Measurements from ENCODE around the gene SYNGAP1. TPM values are rescaled to one million over a fixed set of nuclear protein-coding genes. Genes with fewer than 3 reads are reported as not detected.

SYNGAP1 gene
- polyA plus RNA-seq, 2 donors = 4.1 to 18.2 TPM

GRCh38 chr6:33428224-33428965 lies 8.5 kb downstream of the SYNGAP1 start:
- Histone ChIP-seq H3K9me3 (ENCODE audit: control insufficient read depth in 2 of 2, insufficient read depth in 1 of 2, low read depth in 1 of 2, low read length in 1 of 2) (no peaks in the 10 kb centered on the region), H3K4me1 (ENCODE audit: control insufficient read depth in 2 of 2, insufficient read depth in 2 of 2, low read length in 1 of 2) (peaks cover 2 to 22% of the 10 kb centered on the region in 2 donors), H3K36me3 (ENCODE audit: control insufficient read depth in 2 of 2, insufficient read depth in 2 of 2, low read length in 1 of 2) (peaks cover 0 to 3% of the 10 kb centered on the region in 2 donors), H3K27me3 (ENCODE audit: control insufficient read depth in 1 of 2, insufficient read depth in 2 of 2, low read length in 2 of 2) (no peaks in the 10 kb centered on the region), H3K27ac (ENCODE audit: low read depth in 2 of 2, low read length in 1 of 2) (peak overlapping the region; percentile 80 to 81), H3K4me3 (ENCODE audit: low read depth in 1 of 2, low read length in 2 of 2) (peak overlapping the region; percentile 51 to 68)
- 3% methylated on average over 13 to 33 of the region's 33 CpGs for WGBS, 2 donors

- 37 to 47% methylated on average over 5 of the region's 5 CpGs for WGBS, 2 donors
- peaks cover 2 to 22% of the 10 kb centered on the region in 2 donors for H3K4me1 ChIP-seq (ENCODE audit: control insufficient read depth in 2 of 2, insufficient read depth in 2 of 2, low read length in 1 of 2)
- no peaks in the 10 kb centered on the region for H3K27me3 ChIP-seq (ENCODE audit: control insufficient read depth in 1 of 2, insufficient read depth in 2 of 2, low read length in 2 of 2)
- H3K4me3 ChIP-seq (ENCODE audit: low read depth in 1 of 2, low read length in 2 of 2) = no peak overlapping the region
- peaks cover 0 to 3% of the 10 kb centered on the region in 2 donors for H3K36me3 ChIP-seq (ENCODE audit: control insufficient read depth in 2 of 2, insufficient read depth in 2 of 2, low read length in 1 of 2)
- H3K27ac ChIP-seq (ENCODE audit: low read depth in 2 of 2, low read length in 1 of 2) = peak overlapping the region; percentile 80 to 81
- H3K9me3 ChIP-seq (ENCODE audit: control insufficient read depth in 2 of 2, insufficient read depth in 1 of 2, low read depth in 1 of 2, low read length in 1 of 2) = no peaks in the 10 kb centered on the region
These were observed 9.3 kb downstream of the SYNGAP1 start for GRCh38 chr6:33428966-33429749.

GRCh38 chr6:33429750-33430052 lies 9.8 kb downstream of the SYNGAP1 start:
- Histone ChIP-seq H3K4me1 (ENCODE audit: control insufficient read depth in 2 of 2, insufficient read depth in 2 of 2, low read length in 1 of 2) (peaks cover 2 to 19% of the 10 kb centered on the region in 2 donors), H3K36me3 (ENCODE audit: control insufficient read depth in 2 of 2, insufficient read depth in 2 of 2, low read length in 1 of 2) (peaks cover 0 to 3% of the 10 kb centered on the region in 2 donors), H3K9me3 (ENCODE audit: control insufficient read depth in 2 of 2, insufficient read depth in 1 of 2, low read depth in 1 of 2, low read length in 1 of 2) (no peaks in the 10 kb centered on the region), H3K27me3 (ENCODE audit: control insufficient read depth in 1 of 2, insufficient read depth in 2 of 2, low read length in 2 of 2) (no peaks in the 10 kb centered on the region), H3K27ac (ENCODE audit: low read depth in 2 of 2, low read length in 1 of 2) (peak overlapping the region; percentile 80 to 81), H3K4me3 (ENCODE audit: low read depth in 1 of 2, low read length in 2 of 2) (no peak overlapping the region)
- WGBS, 2 donors = 11 to 26% methylated on average over 2 of the region's 2 CpGs

- H3K27me3 ChIP-seq (ENCODE audit: control insufficient read depth in 1 of 2, insufficient read depth in 2 of 2, low read length in 2 of 2) = no peaks in the 10 kb centered on the region
- WGBS, 2 donors = 36 to 49% methylated on average over 2 of the region's 2 CpGs
- H3K9me3 ChIP-seq (ENCODE audit: control insufficient read depth in 2 of 2, insufficient read depth in 1 of 2, low read depth in 1 of 2, low read length in 1 of 2) = no peaks in the 10 kb centered on the region
- H3K27ac ChIP-seq (ENCODE audit: low read depth in 2 of 2, low read length in 1 of 2) = peak overlapping the region in 1 of 2 donors; percentile 22
- no peak overlapping the region for H3K4me3 ChIP-seq (ENCODE audit: low read depth in 1 of 2, low read length in 2 of 2)
- peaks cover 3 to 4% of the 10 kb centered on the region in 2 donors for H3K36me3 ChIP-seq (ENCODE audit: control insufficient read depth in 2 of 2, insufficient read depth in 2 of 2, low read length in 1 of 2)
- H3K4me1 ChIP-seq (ENCODE audit: control insufficient read depth in 2 of 2, insufficient read depth in 2 of 2, low read length in 1 of 2) = peaks cover 2 to 14% of the 10 kb centered on the region in 2 donors
These were observed 10.5 kb downstream of the SYNGAP1 start for GRCh38 chr6:33430334-33430733.

GRCh38 chr6:33430991-33431879 lies 11.4 kb downstream of the SYNGAP1 start:
- H3K27ac ChIP-seq (ENCODE audit: low read depth in 2 of 2, low read length in 1 of 2) = no peak overlapping the region
- H3K36me3 ChIP-seq (ENCODE audit: control insufficient read depth in 2 of 2, insufficient read depth in 2 of 2, low read length in 1 of 2) = peaks cover 6% of the 10 kb centered on the region in 2 donors
- H3K4me1 ChIP-seq (ENCODE audit: control insufficient read depth in 2 of 2, insufficient read depth in 2 of 2, low read length in 1 of 2) = peaks cover 2 to 14% of the 10 kb centered on the region in 2 donors
- no peaks in the 10 kb centered on the region for H3K27me3 ChIP-seq (ENCODE audit: control insufficient read depth in 1 of 2, insufficient read depth in 2 of 2, low read length in 2 of 2)
- H3K9me3 ChIP-seq (ENCODE audit: control insufficient read depth in 2 of 2, insufficient read depth in 1 of 2, low read depth in 1 of 2, low read length in 1 of 2) = no peaks in the 10 kb centered on the region
- 4 to 9% methylated on average over 12 of the region's 12 CpGs for WGBS, 2 donors
- no peak overlapping the region for H3K4me3 ChIP-seq (ENCODE audit: low read depth in 1 of 2, low read length in 2 of 2)

GRCh38 chr6:33431880-33432541 lies 12.1 kb downstream of the SYNGAP1 start:
- no peaks in the 10 kb centered on the region for H3K27me3 ChIP-seq (ENCODE audit: control insufficient read depth in 1 of 2, insufficient read depth in 2 of 2, low read length in 2 of 2)
- no peak overlapping the region for H3K27ac ChIP-seq (ENCODE audit: low read depth in 2 of 2, low read length in 1 of 2)
- peaks cover 2 to 14% of the 10 kb centered on the region in 2 donors for H3K4me1 ChIP-seq (ENCODE audit: control insufficient read depth in 2 of 2, insufficient read depth in 2 of 2, low read length in 1 of 2)
- no peak overlapping the region for H3K4me3 ChIP-seq (ENCODE audit: low read depth in 1 of 2, low read length in 2 of 2)
- 56 to 63% methylated on average over 10 to 12 of the region's 12 CpGs for WGBS, 2 donors
- H3K9me3 ChIP-seq (ENCODE audit: control insufficient read depth in 2 of 2, insufficient read depth in 1 of 2, low read depth in 1 of 2, low read length in 1 of 2) = no peaks in the 10 kb centered on the region
- peaks cover 6 to 8% of the 10 kb centered on the region in 2 donors for H3K36me3 ChIP-seq (ENCODE audit: control insufficient read depth in 2 of 2, insufficient read depth in 2 of 2, low read length in 1 of 2)

GRCh38 chr6:33432546-33432945 lies 12.7 kb downstream of the SYNGAP1 start:
- Histone ChIP-seq H3K4me1 (ENCODE audit: control insufficient read depth in 2 of 2, insufficient read depth in 2 of 2, low read length in 1 of 2) (peaks cover 0 to 14% of the 10 kb centered on the region in 2 donors), H3K9me3 (ENCODE audit: control insufficient read depth in 2 of 2, insufficient read depth in 1 of 2, low read depth in 1 of 2, low read length in 1 of 2) (no peaks in the 10 kb centered on the region), H3K4me3 (ENCODE audit: low read depth in 1 of 2, low read length in 2 of 2) (no peak overlapping the region), H3K27me3 (ENCODE audit: control insufficient read depth in 1 of 2, insufficient read depth in 2 of 2, low read length in 2 of 2) (no peaks in the 10 kb centered on the region), H3K36me3 (ENCODE audit: control insufficient read depth in 2 of 2, insufficient read depth in 2 of 2, low read length in 1 of 2) (peaks cover 6 to 12% of the 10 kb centered on the region in 2 donors), H3K27ac (ENCODE audit: low read depth in 2 of 2, low read length in 1 of 2) (no peak overlapping the region)
- WGBS, 2 donors = 77 to 79% methylated on average over 10 of the region's 10 CpGs

- H3K27ac ChIP-seq (ENCODE audit: low read depth in 2 of 2, low read length in 1 of 2) = peak overlapping the region in 1 of 2 donors; percentile 18
- peaks cover 6 to 16% of the 10 kb centered on the region in 2 donors for H3K36me3 ChIP-seq (ENCODE audit: control insufficient read depth in 2 of 2, insufficient read depth in 2 of 2, low read length in 1 of 2)
- H3K27me3 ChIP-seq (ENCODE audit: control insufficient read depth in 1 of 2, insufficient read depth in 2 of 2, low read length in 2 of 2) = no peaks in the 10 kb centered on the region
- H3K4me1 ChIP-seq (ENCODE audit: control insufficient read depth in 2 of 2, insufficient read depth in 2 of 2, low read length in 1 of 2) = peaks cover 0 to 14% of the 10 kb centered on the region in 2 donors
- no peaks in the 10 kb centered on the region for H3K9me3 ChIP-seq (ENCODE audit: control insufficient read depth in 2 of 2, insufficient read depth in 1 of 2, low read depth in 1 of 2, low read length in 1 of 2)
- WGBS, 2 donors = 92 to 100% methylated on average over 1 of the region's 1 CpG
- no peak overlapping the region for H3K4me3 ChIP-seq (ENCODE audit: low read depth in 1 of 2, low read length in 2 of 2)
These were observed 13.2 kb downstream of the SYNGAP1 start for GRCh38 chr6:33433001-33433543.

Measured in esophagus (tissue), 2 donors.